ENCODE measurements around the gene SART1.

Gene SART1

GRCh38 chr11:65978391-65979238, 17.1 kb downstream of the SART1 start:
- TF ChIP-seq FOXP2 (optimal IDR thresholded peaks at IDR 0.05; ENCODE audit: borderline replicate concordance, extremely low read depth, extremely low read length, insufficient read depth) (no peak), TAF1 (IDR thresholded peaks at IDR 0.05; ENCODE audit: borderline replicate concordance, insufficient read depth, low read length) (no peak), POLR2AphosphoS5 (IDR thresholded peaks at IDR 0.05; ENCODE audit: low read depth, low read length) (no peak), SIN3A (IDR thresholded peaks at IDR 0.05; ENCODE audit: borderline replicate concordance, insufficient read depth, low read length) (no peak), REST (IDR thresholded peaks at IDR 0.05; ENCODE audit: insufficient read depth in 1 of 2, low read depth in 2 of 2, low read length in 2 of 2) (no peak)

- TF ChIP-seq SIN3A (IDR thresholded peaks at IDR 0.05; ENCODE audit: borderline replicate concordance, insufficient read depth, low read length) (no peak), TAF1 (IDR thresholded peaks at IDR 0.05; ENCODE audit: borderline replicate concordance, insufficient read depth, low read length) (no peak), POLR2AphosphoS5 (IDR thresholded peaks at IDR 0.05; ENCODE audit: low read depth, low read length) (no peak), FOXP2 (optimal IDR thresholded peaks at IDR 0.05; ENCODE audit: borderline replicate concordance, extremely low read depth, extremely low read length, insufficient read depth) (no peak), REST (IDR thresholded peaks at IDR 0.05; ENCODE audit: insufficient read depth in 1 of 2, low read depth in 2 of 2, low read length in 2 of 2) (no peak)
These were observed 17.8 kb downstream of the SART1 start for GRCh38 chr11:65979261-65979759.

- no peak for TF ChIP-seq FOXP2 (optimal IDR thresholded peaks at IDR 0.05; ENCODE audit: borderline replicate concordance, extremely low read depth, extremely low read length, insufficient read depth)
- TF ChIP-seq SIN3A (IDR thresholded peaks at IDR 0.05; ENCODE audit: borderline replicate concordance, insufficient read depth, low read length): no peak
- no peak for TF ChIP-seq TAF1 (IDR thresholded peaks at IDR 0.05; ENCODE audit: borderline replicate concordance, insufficient read depth, low read length)
- no peak for TF ChIP-seq REST (IDR thresholded peaks at IDR 0.05; ENCODE audit: insufficient read depth in 1 of 2, low read depth in 2 of 2, low read length in 2 of 2)
- TF ChIP-seq POLR2AphosphoS5 (IDR thresholded peaks at IDR 0.05; ENCODE audit: low read depth, low read length): no peak
These were observed 19.7 kb downstream of the SART1 start for GRCh38 chr11:65981101-65981740.

GRCh38 chr11:65981972-65982823, 20.7 kb downstream of the SART1 start:
- no peak for TF ChIP-seq POLR2AphosphoS5 (IDR thresholded peaks at IDR 0.05; ENCODE audit: low read depth, low read length)
- TF ChIP-seq TAF1 (IDR thresholded peaks at IDR 0.05; ENCODE audit: borderline replicate concordance, insufficient read depth, low read length): no peak
- TF ChIP-seq REST (IDR thresholded peaks at IDR 0.05; ENCODE audit: insufficient read depth in 1 of 2, low read depth in 2 of 2, low read length in 2 of 2): no peak
- TF ChIP-seq FOXP2 (optimal IDR thresholded peaks at IDR 0.05; ENCODE audit: borderline replicate concordance, extremely low read depth, extremely low read length, insufficient read depth): no peak
- TF ChIP-seq SIN3A (IDR thresholded peaks at IDR 0.05; ENCODE audit: borderline replicate concordance, insufficient read depth, low read length): no peak

All from PFSK-1 (cell line).